ENCODE measurements around the gene CD226.
"Not testable (repeated sequence)": the region's sequence is repeated elsewhere in the genome, so short reads cannot be mapped to it uniquely, and the experiment has no call there.

CD226 gene

DNA sequence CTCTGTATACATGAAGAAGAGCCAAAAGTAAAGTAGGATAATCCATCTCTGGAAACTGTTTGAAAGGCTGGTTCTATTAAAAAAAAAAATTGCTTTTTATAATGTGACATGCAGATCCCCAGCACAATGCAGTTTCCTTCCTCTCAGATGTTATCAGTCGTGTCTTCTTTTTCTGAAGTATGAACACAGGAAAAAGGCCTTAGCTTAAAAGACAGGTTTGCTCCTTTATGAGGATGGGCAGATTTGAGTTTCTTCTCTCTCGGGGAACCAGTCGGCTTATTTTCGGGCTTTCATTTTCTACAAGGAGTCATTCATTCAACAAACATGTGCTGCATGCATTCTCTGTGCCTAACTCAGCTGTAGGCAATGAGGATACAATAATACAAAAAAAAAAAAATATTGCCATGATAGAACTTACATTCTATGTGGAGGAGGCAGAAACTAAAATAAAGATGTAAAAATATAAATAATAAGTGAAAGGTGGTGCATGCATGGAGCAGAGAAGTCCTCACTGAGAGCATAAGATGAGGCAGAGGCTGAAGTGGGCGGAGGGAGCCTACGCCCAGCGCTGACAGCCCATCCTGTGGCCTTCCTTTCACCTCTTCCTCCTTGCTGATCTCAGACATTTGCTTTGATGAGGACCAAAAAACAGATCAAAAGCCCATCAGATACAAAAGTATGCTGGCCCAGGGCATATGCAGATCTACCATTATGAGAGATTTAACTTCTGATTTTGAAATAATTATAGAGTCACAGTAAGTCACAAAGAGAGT, at the start of gene CD226:
CD226 (minus strand) TSS at position 513 of the 773 bp plus-strand sequence; CDS start at position 46, 467 bp downstream.
- no peak for DNase-seq

GRCh38 chr18:69996951-69997798, 49.5 kb upstream of the CD226 start:
- DNase-seq: no peak

GRCh38 chr18:69996417-69996816, 48.7 kb upstream of the CD226 start:
- no peak for DNase-seq

- no peak for DNase-seq
Observed at GRCh38 chr18:69995774-69996173, 48.1 kb upstream of the CD226 start.

- DNase-seq: no peak
Observed at GRCh38 chr18:69992776-69993175, 45.1 kb upstream of the CD226 start.

- no peak for DNase-seq
Observed at GRCh38 chr18:69987870-69988269, 40.2 kb upstream of the CD226 start.

DNA sequence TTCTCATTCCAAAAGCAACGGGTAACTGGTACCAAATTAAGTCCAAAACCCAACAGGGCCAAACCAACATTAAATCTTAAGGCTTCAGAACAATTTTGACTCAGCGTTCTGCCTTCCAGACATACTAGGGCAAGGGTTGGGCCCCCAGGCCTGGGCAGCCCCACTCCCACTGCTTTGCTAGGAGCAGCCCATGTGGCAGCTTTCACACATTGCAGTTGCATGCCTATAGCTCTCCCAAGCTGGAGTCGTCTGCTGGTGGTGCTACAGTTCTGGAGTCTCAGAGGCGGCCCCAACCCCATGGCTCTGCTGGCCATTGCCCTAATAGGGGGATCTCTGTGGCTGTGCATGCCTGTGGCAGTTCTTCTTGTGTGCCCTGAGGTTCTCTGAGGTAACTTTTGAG, 37.6 kb upstream of the CD226 start:
- no peak for DNase-seq

DNA sequence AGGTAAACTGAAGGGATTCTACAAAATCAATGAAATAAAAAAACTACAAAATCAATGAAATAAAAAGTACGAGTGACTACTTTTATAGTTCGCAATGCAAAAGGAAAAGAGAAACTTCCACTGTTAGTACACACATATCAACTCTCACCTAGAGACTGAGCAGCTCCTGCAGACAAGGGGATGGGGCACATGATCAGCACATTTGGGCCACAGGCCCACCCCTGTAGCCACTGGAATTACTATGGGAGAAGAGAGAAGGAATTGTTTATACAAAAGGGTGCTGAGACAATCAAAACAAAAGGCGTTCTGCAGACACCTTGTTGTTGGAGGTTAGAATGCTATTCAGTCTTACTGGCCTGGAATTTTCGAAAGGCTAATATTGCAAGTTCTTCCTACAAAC, 34.7 kb upstream of the CD226 start:
- no peak for DNase-seq

GRCh38 chr18:69981948-69982347, 34.3 kb upstream of the CD226 start:
- no peak for DNase-seq

GRCh38 chr18:69980982-69981804, 33.5 kb upstream of the CD226 start:
- no peak for DNase-seq

GRCh38 chr18:69980509-69980908, 32.8 kb upstream of the CD226 start:
- no peak for DNase-seq

GRCh38 chr18:69978732-69979715, 31.4 kb upstream of the CD226 start:
- no peak for DNase-seq

GRCh38 chr18:69975294-69975693, 27.6 kb upstream of the CD226 start:
- not testable (repeated sequence) for DNase-seq

DNA sequence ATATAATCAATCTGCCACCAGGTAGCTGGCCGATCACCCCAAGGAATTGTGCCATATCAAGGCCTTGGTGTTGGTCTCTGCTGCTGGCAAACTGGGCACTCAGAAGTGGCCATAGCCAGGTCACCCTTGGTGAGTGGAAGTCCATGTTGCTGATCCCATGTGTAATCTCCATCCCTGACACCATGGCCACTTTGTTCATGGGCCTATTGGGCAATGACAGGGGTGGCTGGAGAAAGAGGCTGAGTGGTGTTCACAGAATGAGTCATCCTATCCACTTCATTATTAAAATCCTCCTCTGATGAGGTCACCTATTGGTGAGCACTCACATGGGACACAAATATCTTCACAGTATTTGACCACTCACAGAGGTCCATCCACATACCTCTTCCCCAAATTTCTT, 26.7 kb upstream of the CD226 start:
- DNase-seq: no peak

- no peak for DNase-seq
Observed at GRCh38 chr18:69969491-69969890, 21.8 kb upstream of the CD226 start.

DNA sequence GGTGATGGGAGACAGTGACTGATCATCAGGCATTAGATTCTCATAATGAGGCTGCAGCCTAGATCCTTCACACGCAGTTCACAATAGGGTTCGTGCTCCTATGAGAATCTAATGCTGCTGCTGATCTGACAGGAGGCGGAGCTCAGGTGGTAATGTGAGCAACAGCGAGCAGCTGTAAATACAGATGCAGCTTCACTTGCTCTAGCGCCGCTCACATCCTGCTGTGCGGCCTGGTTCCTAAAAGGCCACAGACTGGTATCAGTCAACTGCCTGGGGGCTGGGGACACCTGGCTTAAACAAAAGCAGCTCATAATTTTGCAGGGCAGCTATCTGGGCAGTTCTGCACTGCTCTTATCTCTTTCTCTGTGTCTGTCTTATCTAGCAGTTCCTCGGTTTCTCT, 20.4 kb upstream of the CD226 start:
- DNase-seq: peak in 2 of 4 experiments; percentile 10 to 48

DNA sequence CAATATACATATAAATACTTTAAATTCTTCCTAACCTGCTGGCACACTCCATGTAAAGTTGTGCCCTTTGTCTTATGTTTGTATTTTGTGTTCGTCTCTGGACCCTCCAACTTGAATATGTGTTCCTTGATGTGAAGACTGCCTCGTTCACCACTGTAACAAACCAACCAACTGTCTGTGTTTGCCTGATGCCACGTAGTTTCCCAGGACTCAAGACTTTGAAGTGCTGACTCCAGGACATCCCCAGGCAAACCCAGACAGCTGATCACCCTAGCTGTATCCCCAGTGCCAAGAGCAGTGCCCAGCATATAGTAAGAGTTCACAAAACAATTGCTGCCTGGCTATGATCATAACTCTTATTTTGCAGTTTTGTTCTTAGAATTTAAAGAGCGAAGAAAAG, 15.5 kb upstream of the CD226 start:
- DNase-seq: no peak

DNA sequence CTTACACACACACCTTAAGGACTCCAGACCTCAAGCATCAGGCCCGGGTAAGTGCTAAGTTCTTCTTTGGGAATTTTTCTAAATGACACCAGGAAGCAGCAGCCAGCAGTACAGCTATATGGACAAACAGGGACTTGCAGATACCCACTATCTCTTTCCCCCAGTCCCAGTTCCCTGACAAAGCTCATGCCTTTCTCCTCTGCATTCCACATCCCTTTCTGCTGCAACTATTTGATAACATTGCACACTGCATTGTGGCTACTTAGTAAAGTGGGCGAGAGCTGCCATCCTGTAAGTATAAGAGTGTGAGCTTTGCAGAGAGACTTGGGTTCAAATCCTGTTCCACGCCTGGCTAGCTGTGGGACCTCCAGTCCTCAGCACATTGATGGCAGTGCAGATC, 14.0 kb upstream of the CD226 start:
- no peak for DNase-seq

DNA sequence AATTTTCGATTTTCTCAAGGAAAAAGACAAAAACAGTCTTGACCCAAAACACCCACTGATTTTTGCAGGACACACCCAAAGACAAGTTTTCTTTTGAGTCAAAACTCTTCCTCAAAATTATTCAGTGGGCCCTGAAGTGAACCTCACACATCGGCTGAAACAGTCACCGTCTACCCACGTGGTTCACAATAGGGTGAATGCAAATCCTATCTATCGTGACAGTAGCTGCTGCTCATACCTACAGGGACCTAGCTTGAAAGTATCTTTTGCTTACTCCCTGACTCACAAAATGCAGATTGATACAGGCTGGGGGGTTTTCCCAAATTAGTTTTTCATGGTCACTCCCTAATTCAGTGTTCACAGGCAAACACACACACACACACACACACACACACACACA, 10.7 kb upstream of the CD226 start:
- DNase-seq: no peak

- DNase-seq: no peak
Observed at GRCh38 chr18:69957747-69958146, 10.1 kb upstream of the CD226 start.

DNA sequence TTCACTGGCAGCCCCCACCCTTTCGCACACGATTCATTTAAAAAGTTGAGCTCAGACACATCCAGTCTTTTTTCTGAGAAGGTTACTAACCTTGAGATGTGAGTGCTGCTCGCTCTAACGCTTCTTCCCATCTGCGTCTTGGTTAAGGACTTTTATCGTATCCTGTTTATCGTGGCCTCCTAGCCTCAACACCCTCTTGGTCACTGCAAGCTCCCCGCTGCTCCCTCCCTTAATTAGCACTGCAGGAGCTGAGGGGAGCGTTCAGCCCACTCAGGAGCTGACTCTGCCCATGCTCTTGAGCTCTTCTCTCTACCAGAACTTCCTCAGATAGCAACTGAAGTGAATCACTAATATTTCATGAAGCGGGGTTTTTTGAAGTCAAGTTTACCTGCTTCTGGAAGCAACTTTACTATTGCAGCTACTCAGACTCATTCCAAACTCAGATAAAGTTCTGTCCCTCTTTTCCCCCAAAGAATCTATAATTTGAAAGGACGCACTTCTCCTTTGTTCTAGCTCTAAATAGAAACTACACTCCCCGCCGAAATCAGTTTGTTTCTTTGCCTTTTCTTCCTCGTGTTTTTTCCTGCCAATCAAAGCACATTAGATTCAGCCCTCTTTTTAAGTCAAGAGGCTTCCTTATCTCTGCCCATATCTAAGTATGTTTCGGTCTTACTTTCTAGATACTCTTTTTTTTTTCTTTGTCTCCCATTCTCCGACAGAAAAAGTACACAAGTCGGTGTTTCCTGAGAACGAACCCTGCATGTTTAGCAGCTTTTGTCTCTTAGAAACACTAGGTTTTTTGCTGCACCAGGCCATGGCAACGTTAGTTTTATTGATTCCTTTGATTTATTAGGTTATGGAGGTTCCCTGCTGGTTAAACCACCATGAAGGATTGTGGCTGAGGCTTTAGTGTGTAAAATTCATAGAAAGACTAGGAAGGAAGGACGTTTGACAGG, 9.3 kb upstream of the CD226 start:
- DNase-seq: no peak
